GM12878 (cell line): ENCODE data around the gene ADH1A. TPM values are rescaled to one million over a fixed set of nuclear protein-coding genes. Genes with fewer than 3 reads are reported as not detected.

Experiments
- ATAC-seq: fragments of 200-7000 bp; cut with Tn5 transposase; 3 replicates; pipeline ENCODE4 v1.9.1; 2020; ENCODE audit warnings: mild to moderate bottlenecking, moderate library complexity
- BruUV-seq: library from RNA; stranded (reverse); fragments of 400-500 nt; replicated peaks from 2 replicates; lab custom pipeline; 2021; lab: Mats Ljungman, UMichigan
- CTCF ChIA-PET: fragments of 300-600 bp; sonication (Branson Sonifier 250); formaldehyde crosslinking; extraction: SDS; loops from one replicate; lab custom pipeline; 2021; ENCODE audit warnings: inconsistent platforms; lab: Yijun Ruan, JAX
- POLR2A ChIA-PET: fragments of 350-600 bp; formaldehyde crosslinking; extraction: SDS; loops from one replicate; lab custom pipeline; 2021; ENCODE audit warnings: inconsistent platforms; lab: Charles Lee
- RAD21 ChIA-PET: fragments of 300-600 bp; sonication (Branson Sonifier 250); formaldehyde crosslinking; loops from one replicate; lab custom pipeline; 2023; ENCODE audit warnings: antibody characterized with exemption; ENCODE audit not compliant: unreplicated experiment; lab: Charles Lee
- SMC1A ChIA-PET: fragments of 300-600 bp; sonication (Branson Sonifier 250); formaldehyde crosslinking; loops from one replicate; lab custom pipeline; 2023; ENCODE audit not compliant: unreplicated experiment, uncharacterized antibody; lab: Charles Lee
- DNase-seq: peaks from one replicate; pipeline ENCODE4 v3.0.0-alpha.2; 2011; ENCODE audit warnings: low read depth, low spot score
- FAIRE-seq: peaks from 3 replicates; lab custom pipeline; 2011; peaks lifted over from hg19 to GRCh38; lab: Jason Lieb, UNC
- H2AFZ ChIP-seq: 2 replicates; pipeline ENCODE4 v1.6.0; 2011; ENCODE audit warnings: low read depth, low read length, control low read depth; ENCODE audit not compliant: control insufficient read depth
- H3K27ac ChIP-seq: 2 replicates; pipeline ENCODE4 v1.5.1; 2011; ENCODE audit warnings: control low read depth; ENCODE audit not compliant: control insufficient read depth, insufficient read depth
- H3K27me3 ChIP-seq, 2 experiments: replicated peaks in 1 of 2; 2 replicates each; pipeline versions ENCODE4 v1.6.0 to v1.6.1; 2011; ENCODE audit warnings: low read length in 1 of 2; ENCODE audit not compliant: control insufficient read depth in 2 of 2, insufficient read depth in 2 of 2
- H3K36me3 ChIP-seq, 2 experiments: 2 replicates each; pipeline ENCODE4 v1.5.1; 2011; ENCODE audit warnings: low read length in 1 of 2; ENCODE audit not compliant: control insufficient read depth in 2 of 2, insufficient read depth in 2 of 2
- H3K4me1 ChIP-seq: 2 replicates; pipeline ENCODE4 v1.6.1; 2011; ENCODE audit warnings: mild to moderate bottlenecking, low read length, moderate library complexity, mixed read lengths; ENCODE audit not compliant: control insufficient read depth, insufficient read depth
- H3K4me2 ChIP-seq: 2 replicates; pipeline ENCODE4 v1.6.0; 2011; ENCODE audit warnings: control low read depth; ENCODE audit not compliant: control insufficient read depth, insufficient read depth
- H3K4me3 ChIP-seq: fragments of 200-600 bp; sonication (generic); 2 replicates; pipeline ENCODE4 v1.5.1; 2016
- H3K79me2 ChIP-seq: 2 replicates; pipeline ENCODE4 v1.6.0; 2011; ENCODE audit warnings: low read length; ENCODE audit not compliant: control insufficient read depth, insufficient read depth
- H3K9ac ChIP-seq: 2 replicates; pipeline ENCODE4 v1.8.0; 2011; ENCODE audit warnings: low read length, control low read depth, mixed read lengths; ENCODE audit not compliant: control insufficient read depth, insufficient read depth
- H3K9me3 ChIP-seq: replicated peaks from 3 replicates; pipeline ENCODE4 v1.5.1; 2011; ENCODE audit warnings: mild to moderate bottlenecking, low read length; ENCODE audit not compliant: control insufficient read depth, insufficient read depth
- H4K20me1 ChIP-seq: 2 replicates; pipeline ENCODE4 v1.6.0; 2011; ENCODE audit not compliant: control insufficient read depth, insufficient read depth
- BCL3 ChIP-seq: IDR thresholded peaks from 2 replicates; pipeline ENCODE4 v1.6.1; 2011; ENCODE audit warnings: borderline replicate concordance, low read depth, mild to moderate bottlenecking, moderate library complexity, low read length; ENCODE audit not compliant: insufficient read depth, poor library complexity, severe bottlenecking
- BCLAF1 ChIP-seq: fragments of 450-650 bp; IDR thresholded peaks from 2 replicates; pipeline ENCODE4 v1.6.1; 2017; ENCODE audit warnings: antibody characterized with exemption, mild to moderate bottlenecking, moderate library complexity
- BRCA1 ChIP-seq: IDR thresholded peaks from 2 replicates; pipeline ENCODE4 v1.6.1; 2011; ENCODE audit warnings: low read depth, low read length, improper control_type of control experiment
- EZH2 ChIP-seq: IDR thresholded peaks from 2 replicates; pipeline ENCODE4 v1.6.1; 2012; ENCODE audit warnings: low read depth, mild to moderate bottlenecking, control low read depth, inconsistent platforms, low read length, borderline replicate concordance; ENCODE audit not compliant: control insufficient read depth
- HCFC1 ChIP-seq: fragments of 150-350 bp; IDR thresholded peaks from 2 replicates; pipeline ENCODE4 v1.6.1; 2014; ENCODE audit warnings: low read length
- NBN ChIP-seq: fragments of 450-650 bp; IDR thresholded peaks from 2 replicates; pipeline ENCODE4 v1.6.1; 2016
- PBX3 ChIP-seq: IDR thresholded peaks from 2 replicates; pipeline ENCODE4 v1.6.1; 2011; ENCODE audit warnings: mild to moderate bottlenecking, low read depth, low read length, moderate library complexity; ENCODE audit not compliant: insufficient replicate concordance
- PRDM15 ChIP-seq: fragments of 450-650 bp; formaldehyde crosslinking; IDR thresholded peaks from 2 replicates; pipeline ENCODE4 v1.4.0; 2020; ENCODE audit warnings: mild to moderate bottlenecking, moderate library complexity
- ZBED1 ChIP-seq: IDR thresholded peaks from 2 replicates; pipeline ENCODE4 v1.6.1; 2016; ENCODE audit warnings: borderline replicate concordance
- ZBTB11 ChIP-seq: fragments of 450-650 bp; formaldehyde crosslinking; IDR thresholded peaks from 2 replicates; pipeline ENCODE4 v1.5.0; 2022; ENCODE audit warnings: mild to moderate bottlenecking, missing genetic modification characterization
- WGBS: methylation state at CpG from one replicate; pipeline ENCODE4 v1.1.6; 2016; ENCODE audit warnings: low lambda C conversion rate; ENCODE audit not compliant: insufficient replicate concordance, insufficient coverage; ENCODE audit errors: missing lambda C conversion rate; 5-methylcytosine and 5-hydroxymethylcytosine counted together
- in situ Hi-C: fragments of 300-500 bp; cut with MboI; formaldehyde crosslinking; loops from 9 replicates; pipeline ENCODE4 v1.14.3; 2018; ENCODE audit warnings: mixed read lengths
- intact Hi-C: fragments of 100-400 bp; cut with micrococcal nuclease; formaldehyde crosslinking; loops from one replicate; pipeline ENCODE4 v1.14.2; 2022; ENCODE audit not compliant: unreplicated experiment
- polyA plus RNA-seq, 11 experiments: library from polyadenylated mRNA; depleted of rRNA in 4 of 11; unstranded in 6 of 11; stranded (reverse) in 5 of 11; fragments of >200 nt; fragmentation: Nextera tagmentation in 4 of 11; fragmentation: Illumina TruSeq in 1 of 11; extraction: Ambion mirVana in 4 of 11; extraction: Trizol in 1 of 11; gene quantifications; 1 replicate in 1 of 11; 2 replicates in 10 of 11; pipeline versions ENCODE4 v1.2.1 to v1.2.3, GENCODE V29; 2011 to 2016; ENCODE audit warnings: inconsistent platforms in 2 of 11, missing spikeins in 2 of 11, low read depth in 1 of 11
- total RNA-seq, 4 experiments: library from RNA; depleted of rRNA in 3 of 4; stranded (reverse); fragments of >200 nt in 3 of 4; fragmentation: Illumina TruSeq in 1 of 4; extraction: Trizol in 1 of 4; gene quantifications; 2 replicates each; pipeline versions ENCODE4 v1.2.1 to v1.2.3, GENCODE V29; 2013 to 2021

ADH1A gene
- total and polyA plus RNA-seq, 10 of the 15 experiments (the other 5 are each of a cell fraction or from before 2014, with no cell fraction given): not detected

- RAD21 ChIA-PET: no interaction called here
- DNase-seq: no peak
- no peaks in the 10 kb centered on the region for H3K79me2 ChIP-seq
- POLR2A ChIA-PET: no interaction called here
- CTCF ChIA-PET: no interaction called here
- H3K4me1 ChIP-seq: no peaks in the 10 kb centered on the region
- no peak overlapping the region for H3K4me3 ChIP-seq
- no peak overlapping the region for H3K4me2 ChIP-seq
- intact Hi-C loops: no loop called here
- ATAC-seq: no peak
- no peaks in the 10 kb centered on the region for H3K9me3 ChIP-seq
- in situ Hi-C loops: no loop called here
- FAIRE-seq: no peak
- no peak overlapping the region for H3K27ac ChIP-seq
- WGBS: 0% methylated on average over 2 of the region's 2 CpGs
- no peaks in the 10 kb centered on the region for H3K36me3 ChIP-seq
- no peak overlapping the region for H3K9ac ChIP-seq
- no peak for TF ChIP-seq PRDM15 (CRISPR knock-in tag)
- TF ChIP-seq PBX3: no peak
- TF ChIP-seq EZH2: no peak
- no peak for TF ChIP-seq NBN
- no peak for TF ChIP-seq ZBED1
- TF ChIP-seq BCLAF1: no peak
- no peak for TF ChIP-seq ZBTB11 (CRISPR knock-in tag)
- no peak for TF ChIP-seq HCFC1
- TF ChIP-seq BRCA1: no peak
- TF ChIP-seq BCL3: no peak
- TF ChIP-seq, all 136 proteins: peak for 0
- no TSS peak for BruUV-seq
- Histone ChIP-seq H2AFZ (no peak overlapping the region), H4K20me1 (no peaks in the 10 kb centered on the region), H3K27me3 (no peaks in the 10 kb centered on the region)
- SMC1A ChIA-PET: no interaction called here
Measured at GRCh38 chr4:99329876-99330275, 39.1 kb upstream of the ADH1A start.
